H9 (cell line): ENCODE measurements around the gene SRSF2. TPM values are rescaled to one million over a fixed set of nuclear protein-coding genes. Genes with fewer than 3 reads are reported as not detected.

ENCODE experiments used
- DNase-seq: peaks from one replicate; pipeline ENCODE4 v3.0.0-alpha.2; 2017
- H2AFZ ChIP-seq: one replicate; pipeline ENCODE4 v1.6.1; 2013; ENCODE audit warnings: mild to moderate bottlenecking, low read length, control low read depth, moderate library complexity
- H2AK5ac ChIP-seq: 2 replicates; pipeline ENCODE4 v1.6.1; 2013; ENCODE audit warnings: low read length, control low read depth, mixed read lengths; ENCODE audit not compliant: insufficient read length
- H2BK120ac ChIP-seq: one replicate; pipeline ENCODE4 v1.6.1; 2013; ENCODE audit warnings: low read depth, mild to moderate bottlenecking, low read length, control low read depth, inconsistent platforms; ENCODE audit not compliant: poor library complexity, severe bottlenecking
- H2BK12ac ChIP-seq: 2 replicates; pipeline ENCODE4 v1.6.1; 2013; ENCODE audit warnings: low read length, control low read depth, mixed read lengths, low read depth; ENCODE audit not compliant: insufficient read length
- H2BK15ac ChIP-seq: 2 replicates; pipeline ENCODE4 v1.6.1; 2013; ENCODE audit warnings: low read depth, low read length, control low read depth
- H2BK20ac ChIP-seq: one replicate; pipeline ENCODE4 v1.6.1; 2013; ENCODE audit warnings: low read depth, mild to moderate bottlenecking, low read length, control low read depth, inconsistent platforms; ENCODE audit not compliant: poor library complexity, severe bottlenecking
- H2BK5ac ChIP-seq: 2 replicates; pipeline ENCODE4 v1.6.1; 2013; ENCODE audit warnings: low read length, control low read depth, mixed read lengths; ENCODE audit not compliant: insufficient read length
- H3K14ac ChIP-seq: 2 replicates; pipeline ENCODE4 v1.6.1; 2013; ENCODE audit warnings: low read length, control low read depth; ENCODE audit not compliant: insufficient read depth
- H3K18ac ChIP-seq: 2 replicates; pipeline ENCODE4 v1.6.1; 2013; ENCODE audit warnings: low read depth, mild to moderate bottlenecking, mixed read lengths, low read length, control low read depth; ENCODE audit not compliant: insufficient read length
- H3K23ac ChIP-seq: 2 replicates; pipeline ENCODE4 v1.6.1; 2013; ENCODE audit warnings: low read length, control low read depth, mixed read lengths, low read depth; ENCODE audit not compliant: insufficient read length
- H3K23me2 ChIP-seq: 2 replicates; pipeline ENCODE4 v1.6.1; 2013; ENCODE audit warnings: low read depth, mild to moderate bottlenecking, mixed read lengths, low read length, control low read depth; ENCODE audit not compliant: insufficient read length, poor library complexity, severe bottlenecking
- H3K27ac ChIP-seq: 2 replicates; pipeline ENCODE4 v1.5.1; 2013; ENCODE audit warnings: low read length, control low read depth, mixed read lengths, low read depth; ENCODE audit not compliant: insufficient read length
- H3K27me3 ChIP-seq: 2 replicates; pipeline ENCODE4 v1.6.1; 2013; ENCODE audit warnings: low read length, control low read depth, inconsistent platforms; ENCODE audit not compliant: insufficient read depth
- H3K4ac ChIP-seq: 2 replicates; pipeline ENCODE4 v1.6.1; 2013; ENCODE audit warnings: low read depth, mild to moderate bottlenecking, control low read depth, inconsistent platforms, low read length, moderate library complexity
- H3K4me1 ChIP-seq: 2 replicates; pipeline ENCODE4 v1.6.1; 2013; ENCODE audit warnings: low read length, control low read depth, inconsistent platforms; ENCODE audit not compliant: insufficient read depth
- H3K4me2 ChIP-seq: 2 replicates; pipeline ENCODE4 v1.6.1; 2013; ENCODE audit warnings: low read length, control low read depth, mixed read lengths; ENCODE audit not compliant: insufficient read length, insufficient read depth
- H3K56ac ChIP-seq: 2 replicates; pipeline ENCODE4 v1.6.1; 2013; ENCODE audit warnings: low read depth, mild to moderate bottlenecking, mixed read lengths, low read length, control low read depth; ENCODE audit not compliant: insufficient read length
- H3K79me1 ChIP-seq: 2 replicates; pipeline ENCODE4 v1.6.1; 2013; ENCODE audit warnings: low read depth, mild to moderate bottlenecking, moderate library complexity, low read length, control low read depth, inconsistent platforms; ENCODE audit not compliant: insufficient read depth, poor library complexity, severe bottlenecking
- H3K79me2 ChIP-seq: 2 replicates; pipeline ENCODE4 v1.6.1; 2013; ENCODE audit warnings: low read length, control low read depth, inconsistent platforms; ENCODE audit not compliant: insufficient read depth
- H3K9ac ChIP-seq: 2 replicates; pipeline ENCODE4 v1.6.1; 2013; ENCODE audit warnings: low read length, control low read depth, mixed read lengths; ENCODE audit not compliant: insufficient read length; ENCODE audit errors: extremely low read depth
- H3K9me3 ChIP-seq: one replicate; pipeline ENCODE4 v1.6.1; 2013; ENCODE audit warnings: low read depth, low read length, inconsistent platforms; ENCODE audit not compliant: control insufficient read depth
- H3T11ph ChIP-seq: one replicate; pipeline ENCODE4 v1.6.1; 2013; ENCODE audit warnings: mild to moderate bottlenecking, low read length, control low read depth, inconsistent platforms
- H4K20me1 ChIP-seq: one replicate; pipeline ENCODE4 v1.6.1; 2013; ENCODE audit not compliant: control insufficient read depth, insufficient read length, insufficient read depth
- H4K5ac ChIP-seq: 2 replicates; pipeline ENCODE4 v1.6.1; 2013; ENCODE audit warnings: low read depth, mild to moderate bottlenecking, mixed read lengths, low read length, control low read depth; ENCODE audit not compliant: insufficient read length
- H4K8ac ChIP-seq: replicated peaks from 2 replicates; pipeline ENCODE4 v1.6.1; 2013; ENCODE audit warnings: low read length, control low read depth, mixed read lengths, low read depth; ENCODE audit not compliant: insufficient read length
- H4K91ac ChIP-seq: 2 replicates; pipeline ENCODE4 v1.6.1; 2013; ENCODE audit warnings: low read depth, mild to moderate bottlenecking, moderate library complexity, mixed read lengths, low read length, control low read depth; ENCODE audit not compliant: insufficient read length
- H3K27ac Mint-ChIP-seq, 3 experiments: 2 replicates in 2 of 3; 3 replicates in 1 of 3; pipeline ENCODE4 v1.8.0; 2020 to 2021; ENCODE audit warnings: mixed read lengths in 3 of 3, mild to moderate bottlenecking in 1 of 3, moderate library complexity in 1 of 3
- H3K27me3 Mint-ChIP-seq: 2 replicates; pipeline ENCODE4 v1.8.0; 2021; ENCODE audit warnings: low read depth, mild to moderate bottlenecking, moderate library complexity, mixed read lengths
- H3K36me3 Mint-ChIP-seq, 3 experiments: 2 replicates in 2 of 3; 3 replicates in 1 of 3; pipeline ENCODE4 v1.8.0; 2020 to 2021; ENCODE audit warnings: low read depth in 3 of 3, mixed read lengths in 3 of 3; ENCODE audit not compliant: insufficient read depth in 1 of 3
- H3K4me1 Mint-ChIP-seq, 2 experiments: 2 replicates each; pipeline ENCODE4 v1.8.0; 2020; ENCODE audit warnings: mixed read lengths in 2 of 2
- H3K4me3 Mint-ChIP-seq, 2 experiments: 2 replicates in 1 of 2; 3 replicates in 1 of 2; pipeline ENCODE4 v1.8.0; 2020 to 2021; ENCODE audit warnings: mild to moderate bottlenecking in 2 of 2, mixed read lengths in 2 of 2, moderate library complexity in 1 of 2
- H3K9me3 Mint-ChIP-seq, 2 experiments: 2 replicates in 1 of 2; 3 replicates in 1 of 2; pipeline ENCODE4 v1.8.0; 2020; ENCODE audit warnings: mild to moderate bottlenecking in 2 of 2, mixed read lengths in 2 of 2, moderate library complexity in 1 of 2
- WGBS: extraction: QIAGEN DNeasy Blood & Tissue Kit; methylation state at CpG from one replicate; pipeline ENCODE4 v1.1.7; 2013; ENCODE audit warnings: missing lambda C conversion rate, low lambda C conversion rate, mixed read lengths; ENCODE audit not compliant: insufficient read length; ENCODE audit errors: extremely low coverage; 5-methylcytosine and 5-hydroxymethylcytosine counted together
- total RNA-seq: library from RNA; stranded (reverse); gene quantifications from 2 replicates; pipeline ENCODE4 v1.2.1, GENCODE V29; 2021
- TF ChIP-seq, protein P1 (sequence below): fragments of 200-600 bp; sonication (generic); conservative IDR thresholded peaks from 3 replicates; pipeline ENCODE4 v1.8.0; 2021; ENCODE audit warnings: antibody characterized with exemption, mild to moderate bottlenecking

The SRSF2 gene
- total RNA-seq, 1 experiment from 2014 or later: 578 TPM

DNA sequence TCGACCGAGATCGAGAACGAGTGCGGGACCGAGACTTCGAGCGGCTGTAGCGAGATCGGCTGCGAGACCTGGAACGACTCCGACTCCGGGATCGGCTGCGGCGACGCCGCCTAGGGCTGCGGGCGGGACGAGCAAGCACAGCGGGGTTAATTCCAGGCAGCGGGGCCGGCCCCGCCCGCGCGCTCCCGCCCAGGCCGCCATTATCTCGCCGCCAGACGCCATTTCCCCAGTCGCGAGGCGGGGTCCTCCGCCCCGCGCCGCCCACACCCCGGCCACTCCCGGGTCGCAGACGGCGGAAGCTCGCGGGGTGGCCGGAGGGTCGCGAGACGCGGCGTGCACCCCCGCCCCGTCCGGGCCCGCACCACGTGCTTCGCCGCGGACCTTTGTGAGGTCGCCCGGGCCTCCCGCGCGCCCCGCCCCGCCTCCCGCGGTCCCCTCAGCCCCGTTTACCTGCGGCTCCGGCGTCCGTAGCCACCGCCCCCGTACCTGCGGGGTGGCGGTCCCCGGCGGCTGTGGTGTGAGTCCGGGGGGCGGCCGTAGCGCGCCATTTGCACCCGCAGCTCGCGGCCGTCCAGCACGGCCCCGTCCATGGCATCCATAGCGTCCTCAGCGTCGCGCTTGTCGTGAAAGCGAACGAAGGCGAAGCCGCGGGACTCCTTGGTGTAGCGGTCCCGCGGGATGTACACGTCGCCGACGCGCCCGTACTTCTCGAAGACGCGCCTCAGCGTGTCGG, 616 bp downstream of the SRSF2 start:
- peak overlapping the region; percentile 86 for H3K18ac ChIP-seq
- no peak overlapping the region for H3T11ph ChIP-seq
- peaks cover 29 to 34% of the 10 kb centered on the region in 2 experiments for H3K4me1 Mint-ChIP-seq
- peak overlapping the region; percentile 68 for H2BK12ac ChIP-seq
- no peaks in the 10 kb centered on the region for H3K4me1 ChIP-seq
- H3K14ac ChIP-seq: peak overlapping the region; percentile 98
- H2BK5ac ChIP-seq: peak overlapping the region; percentile 75
- H3K27me3 ChIP-seq: no peaks in the 10 kb centered on the region
- no peaks in the 10 kb centered on the region for H4K20me1 ChIP-seq
- peak overlapping the region; percentile 79 for H4K91ac ChIP-seq
- H3K4me3 Mint-ChIP-seq: peak overlapping the region; percentile 99 to 100
- no peak overlapping the region for H2BK20ac ChIP-seq
- peak overlapping the region; percentile 93 for H3K56ac ChIP-seq
- peak overlapping the region; percentile 98 to 99 (median 98) for H3K27ac Mint-ChIP-seq
- H3K4ac ChIP-seq: peak overlapping the region; percentile 71
- H2BK120ac ChIP-seq: no peak overlapping the region
- H3K4me2 ChIP-seq: peak overlapping the region; percentile 71
- peak; percentile 62 for DNase-seq
- no peaks in the 10 kb centered on the region for H3K23me2 ChIP-seq
- H3K23ac ChIP-seq: peak overlapping the region; percentile 20
- H3K79me1 ChIP-seq: no peaks in the 10 kb centered on the region
- H2AK5ac ChIP-seq: no peak overlapping the region
- H4K8ac ChIP-seq: no peak overlapping the region
- TF ChIP-seq, protein P1, sequence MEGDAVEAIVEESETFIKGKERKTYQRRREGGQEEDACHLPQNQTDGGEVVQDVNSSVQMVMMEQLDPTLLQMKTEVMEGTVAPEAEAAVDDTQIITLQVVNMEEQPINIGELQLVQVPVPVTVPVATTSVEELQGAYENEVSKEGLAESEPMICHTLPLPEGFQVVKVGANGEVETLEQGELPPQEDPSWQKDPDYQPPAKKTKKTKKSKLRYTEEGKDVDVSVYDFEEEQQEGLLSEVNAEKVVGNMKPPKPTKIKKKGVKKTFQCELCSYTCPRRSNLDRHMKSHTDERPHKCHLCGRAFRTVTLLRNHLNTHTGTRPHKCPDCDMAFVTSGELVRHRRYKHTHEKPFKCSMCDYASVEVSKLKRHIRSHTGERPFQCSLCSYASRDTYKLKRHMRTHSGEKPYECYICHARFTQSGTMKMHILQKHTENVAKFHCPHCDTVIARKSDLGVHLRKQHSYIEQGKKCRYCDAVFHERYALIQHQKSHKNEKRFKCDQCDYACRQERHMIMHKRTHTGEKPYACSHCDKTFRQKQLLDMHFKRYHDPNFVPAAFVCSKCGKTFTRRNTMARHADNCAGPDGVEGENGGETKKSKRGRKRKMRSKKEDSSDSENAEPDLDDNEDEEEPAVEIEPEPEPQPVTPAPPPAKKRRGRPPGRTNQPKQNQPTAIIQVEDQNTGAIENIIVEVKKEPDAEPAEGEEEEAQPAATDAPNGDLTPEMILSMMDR: peak; percentile 23; the same call in 1 of the 3 replicates
- H3K27me3 Mint-ChIP-seq: peaks cover 2% of the 10 kb centered on the region
- peak overlapping the region; percentile 34 for H3K27ac ChIP-seq
- H4K5ac ChIP-seq: peak overlapping the region; percentile 73
- peaks cover 17% of the 10 kb centered on the region; the same call in 1 of the 2 replicates for H3K79me2 ChIP-seq
- peak overlapping the region; percentile 96 for H3K9ac ChIP-seq
- H2AFZ ChIP-seq: no peak overlapping the region
- peaks cover 3 to 7% of the 10 kb centered on the region in 2 experiments; a peak in 2 of 5 replicates for H3K9me3 Mint-ChIP-seq
- H3K36me3 Mint-ChIP-seq: peaks cover 36 to 56% (median 39%) of the 10 kb centered on the region in 3 experiments
- no peaks in the 10 kb centered on the region for H3K9me3 ChIP-seq
- H2BK15ac ChIP-seq: no peak overlapping the region
- WGBS: no CpG with 5 or more reads among the region's 117 CpGs
